GM19395 (cell line): Measurements from ENCODE around the gene UBR7.
"Not testable (repeated sequence)": the region's sequence is repeated elsewhere in the genome, so short reads cannot be mapped to it uniquely, and the experiment has no call there.

Source experiments
- ATAC-seq: cut with Tn5 transposase; IDR thresholded peaks from one replicate; pipeline ENCODE4 v1.9.1; 2021; ENCODE audit warnings: mild to moderate bottlenecking, moderate library complexity; ENCODE audit not compliant: unreplicated experiment

UBR7 gene

GRCh38 chr14:93195316-93195999 lies 11.6 kb upstream of the UBR7 start:
- no peak for ATAC-seq

- no peak for ATAC-seq
These were observed 8.0 kb upstream of the UBR7 start for GRCh38 chr14:93199031-93199430.

DNA sequence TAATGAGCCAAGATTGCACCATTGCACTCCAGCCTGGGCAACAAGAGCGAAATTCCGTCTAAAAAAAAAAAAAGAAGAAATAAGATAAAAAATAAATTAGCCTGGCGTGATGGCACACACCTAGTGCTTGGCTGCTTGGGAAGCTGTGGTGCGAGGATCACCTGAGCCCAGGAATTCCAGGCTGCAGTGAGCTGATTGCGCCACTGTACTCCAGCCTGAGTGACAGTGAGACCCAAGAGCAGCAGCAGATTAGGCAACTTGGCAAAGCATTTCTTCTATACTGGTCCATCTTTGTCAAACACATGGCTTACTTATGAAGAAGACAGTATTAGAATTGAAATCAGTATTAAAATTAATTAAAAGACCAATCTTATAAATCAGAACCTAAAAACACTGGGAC lies 6.5 kb upstream of the UBR7 start:
- ATAC-seq = no peak

- no peak for ATAC-seq
These were observed 5.8 kb upstream of the UBR7 start for GRCh38 chr14:93201155-93201704.

DNA sequence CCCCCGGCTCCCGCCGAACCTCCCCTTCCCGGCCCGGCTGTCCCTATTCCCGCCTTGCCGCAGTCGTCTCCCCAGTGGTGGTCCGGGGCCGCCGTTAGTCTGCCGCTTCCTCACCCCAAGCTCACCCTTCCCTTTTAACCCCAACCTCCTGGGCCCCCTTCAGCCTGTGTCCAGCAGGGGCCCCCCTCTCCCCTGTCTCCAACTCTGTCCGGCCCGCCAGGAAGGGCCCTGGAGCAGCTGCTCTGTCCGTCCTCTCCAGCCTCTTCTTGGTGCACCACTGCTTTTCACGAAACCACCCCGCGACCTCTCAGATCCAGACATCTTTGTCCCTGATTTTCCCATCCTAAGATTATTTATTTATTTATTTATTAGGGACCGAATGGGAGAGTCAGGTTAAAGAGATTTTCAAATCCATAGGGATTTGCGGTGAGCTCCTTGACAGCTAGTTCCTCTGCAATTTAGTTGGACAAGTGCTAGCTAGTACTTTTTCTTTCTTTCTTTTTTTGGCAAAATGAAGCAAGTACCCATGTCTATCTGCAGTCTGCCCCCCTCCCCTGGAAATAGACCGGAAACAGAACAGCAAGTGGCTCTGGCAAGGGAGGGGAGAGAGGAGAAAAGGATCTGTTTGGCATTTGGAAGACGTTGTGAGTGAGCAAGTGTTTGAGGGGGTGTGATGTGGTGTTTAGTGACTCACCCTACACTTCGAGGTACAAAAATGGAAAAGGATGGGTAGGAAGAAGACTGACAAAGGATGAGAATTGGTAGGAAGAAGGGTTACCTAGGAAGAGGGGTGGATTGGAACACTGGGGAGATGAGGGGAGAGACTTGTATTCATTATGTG lies 632 bp downstream of the UBR7 start:
- ATAC-seq = peak; percentile 59

- ATAC-seq = peak; percentile 76
These were observed 5.4 kb downstream of the UBR7 start for GRCh38 chr14:93212432-93212831.

GRCh38 chr14:93214598-93214997 lies 7.5 kb downstream of the UBR7 start:
- ATAC-seq = no peak

DNA sequence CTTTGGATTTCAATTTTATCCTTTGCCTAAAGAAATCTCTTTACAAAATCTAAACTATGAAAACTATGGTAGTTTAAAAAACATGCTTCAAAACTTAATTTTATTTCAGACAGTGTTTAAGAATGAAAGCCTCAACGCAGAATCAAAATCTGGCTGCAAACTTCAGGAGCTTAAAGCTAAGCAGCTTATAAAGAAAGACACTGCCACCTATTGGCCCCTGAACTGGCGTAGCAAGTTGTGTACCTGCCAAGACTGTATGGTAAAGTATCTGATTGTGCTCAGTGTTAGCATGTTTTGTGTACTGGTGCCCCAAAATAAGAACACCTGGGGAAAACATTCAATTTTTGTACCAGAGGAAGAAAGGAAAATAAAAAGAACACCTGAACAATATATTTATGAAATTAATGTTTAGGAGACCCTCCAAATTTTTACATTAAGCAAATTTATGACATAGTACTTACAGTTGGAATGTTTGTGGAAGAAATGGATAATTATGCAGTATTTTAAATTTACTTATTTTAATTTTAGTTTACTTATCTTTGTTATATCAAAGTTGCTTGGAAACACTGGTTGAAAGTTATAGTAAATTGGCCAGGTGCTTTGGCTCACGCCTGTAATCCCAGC lies 12.2 kb downstream of the UBR7 start:
- peak; percentile 65 for ATAC-seq

GRCh38 chr14:93220509-93220908 lies 13.5 kb downstream of the UBR7 start:
- ATAC-seq = no peak

DNA sequence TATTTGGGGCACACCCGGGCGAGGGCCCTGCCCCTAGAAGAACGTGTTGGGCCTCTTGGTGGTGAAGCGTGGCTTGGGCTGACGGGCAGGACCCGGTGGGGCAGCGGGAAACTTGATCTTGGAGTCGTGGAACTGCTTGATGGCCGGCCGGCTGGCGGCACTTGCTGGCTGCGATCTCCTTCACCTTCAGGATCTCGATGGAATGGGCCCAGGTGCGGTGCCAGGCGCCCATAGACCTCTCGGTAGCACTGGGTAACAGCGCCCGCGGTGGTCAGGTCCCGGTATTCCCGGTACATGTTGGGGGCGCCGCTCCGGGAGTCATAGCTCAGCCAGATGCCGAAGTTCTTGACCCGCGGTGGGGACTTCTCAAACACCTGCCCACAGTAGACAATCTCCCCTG lies 16.5 kb downstream of the UBR7 start:
- no peak for ATAC-seq

GRCh38 chr14:93228550-93228949 lies 21.5 kb downstream of the UBR7 start:
- ATAC-seq = no peak

GRCh38 chr14:93230539-93230938 lies 23.5 kb downstream of the UBR7 start:
- ATAC-seq = no peak

- ATAC-seq = no peak
These were observed 24.3 kb downstream of the UBR7 start for GRCh38 chr14:93231129-93231979.

DNA sequence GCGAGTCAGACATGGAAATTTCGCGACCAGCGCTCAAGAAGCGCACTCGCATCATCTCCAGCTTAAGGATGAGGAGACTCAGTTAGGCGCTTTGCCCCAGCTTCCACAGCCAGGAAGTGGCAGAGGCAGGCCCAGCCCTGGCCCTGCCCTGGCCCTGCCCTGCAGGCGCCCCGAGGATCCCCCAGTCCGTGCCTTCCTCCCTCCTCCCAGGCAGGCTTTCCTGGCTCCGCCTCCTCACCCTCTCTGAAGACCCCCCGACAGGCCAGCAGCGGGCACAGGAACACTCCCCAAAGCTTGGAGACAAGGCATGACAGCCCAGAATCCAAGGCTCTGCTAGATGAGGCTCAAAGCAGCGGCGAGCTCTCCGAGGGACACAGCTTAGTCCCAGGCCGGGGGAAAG lies 25.1 kb downstream of the UBR7 start:
- no peak for ATAC-seq

DNA sequence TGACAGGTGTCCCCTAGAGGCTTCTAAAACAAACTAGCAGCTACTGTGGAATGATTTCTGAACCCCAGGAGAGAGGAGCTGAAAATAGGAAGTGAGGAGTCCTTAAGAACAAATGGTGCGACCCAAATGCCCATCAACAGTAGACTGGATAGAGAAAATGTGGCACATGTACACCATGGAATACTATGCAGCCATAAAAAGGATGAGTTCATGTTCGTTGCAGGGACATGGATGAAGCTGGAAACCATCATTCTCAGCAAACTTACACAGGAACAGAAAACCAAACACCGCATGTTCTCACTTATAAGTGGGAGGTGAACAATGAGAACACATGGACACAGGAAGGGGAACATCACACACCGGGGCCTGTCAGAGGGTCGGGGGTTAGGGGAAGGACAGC lies 26.0 kb downstream of the UBR7 start:
- ATAC-seq = not testable (repeated sequence)

GRCh38 chr14:93234798-93235197 lies 27.7 kb downstream of the UBR7 start:
- ATAC-seq = no peak

DNA sequence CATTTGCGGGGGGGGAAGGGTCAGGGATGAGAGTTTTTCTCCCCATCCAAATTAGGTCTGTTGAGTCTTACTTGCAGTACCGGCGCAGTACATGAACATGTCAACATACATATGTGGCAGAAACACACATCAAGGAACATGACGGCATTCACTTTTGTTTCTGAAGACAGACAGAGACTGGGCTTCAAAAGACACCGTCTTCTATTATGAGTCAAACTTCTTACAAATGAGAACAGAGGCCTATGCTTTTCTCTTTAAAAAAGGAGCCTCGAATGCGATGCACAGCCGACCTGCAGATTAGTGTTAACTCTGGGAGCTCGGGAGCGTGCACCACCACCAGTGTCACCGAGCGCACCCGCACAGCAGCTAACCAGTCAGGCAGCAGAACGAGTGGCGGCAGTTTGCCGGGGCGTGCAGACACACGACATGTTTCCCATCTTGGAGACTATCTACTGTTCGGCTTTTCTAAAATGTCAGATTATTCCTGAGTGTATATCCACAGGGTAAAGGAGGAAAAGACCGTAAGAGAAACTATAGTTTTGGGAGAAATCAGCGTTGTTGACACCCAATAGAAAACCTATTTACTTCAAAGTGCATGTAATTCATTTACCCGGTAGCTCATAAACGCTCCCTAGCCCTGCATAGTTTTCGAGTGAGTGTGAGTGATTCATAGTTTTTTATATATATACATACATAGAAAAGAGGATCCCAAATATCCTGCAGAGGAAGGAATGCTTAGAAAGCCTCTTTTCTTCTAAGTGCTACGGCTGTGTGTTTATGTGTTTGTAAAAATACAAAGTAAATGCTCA lies 33.0 kb downstream of the UBR7 start:
- no peak for ATAC-seq

GRCh38 chr14:93240678-93241000 lies 33.6 kb downstream of the UBR7 start:
- no peak for ATAC-seq

DNA sequence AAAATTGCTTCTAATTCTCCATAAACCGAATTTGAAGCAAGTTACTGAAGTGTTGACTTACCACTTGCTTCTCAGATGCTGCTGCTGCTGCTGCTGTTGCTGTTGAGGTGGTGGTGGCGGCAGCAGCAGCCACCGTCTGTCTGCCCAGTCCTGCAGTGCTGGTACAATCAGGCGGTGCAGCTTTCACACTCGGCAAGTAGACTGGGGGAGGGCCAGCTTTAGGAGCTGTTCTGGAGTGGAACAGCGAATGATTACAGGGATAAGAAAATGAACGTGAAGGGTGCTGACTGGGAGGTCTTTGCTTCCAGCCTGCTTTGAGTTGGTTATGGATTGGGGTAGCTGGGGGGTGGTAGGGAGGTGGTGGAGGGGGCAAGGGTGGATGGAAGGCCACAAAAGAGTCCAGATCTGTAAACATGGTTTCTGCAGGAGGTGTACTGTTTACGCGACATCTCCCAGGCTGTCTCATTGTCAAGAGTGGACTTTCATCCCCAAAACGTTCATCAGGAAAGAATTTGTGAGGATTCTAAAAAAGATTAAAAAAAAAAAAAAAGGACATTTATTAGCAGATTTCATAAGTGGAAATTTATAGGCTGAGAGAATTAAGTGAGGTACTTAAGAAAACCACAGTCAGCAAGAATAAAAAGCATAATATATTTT lies 38.8 kb downstream of the UBR7 start:
- ATAC-seq = no peak

DNA sequence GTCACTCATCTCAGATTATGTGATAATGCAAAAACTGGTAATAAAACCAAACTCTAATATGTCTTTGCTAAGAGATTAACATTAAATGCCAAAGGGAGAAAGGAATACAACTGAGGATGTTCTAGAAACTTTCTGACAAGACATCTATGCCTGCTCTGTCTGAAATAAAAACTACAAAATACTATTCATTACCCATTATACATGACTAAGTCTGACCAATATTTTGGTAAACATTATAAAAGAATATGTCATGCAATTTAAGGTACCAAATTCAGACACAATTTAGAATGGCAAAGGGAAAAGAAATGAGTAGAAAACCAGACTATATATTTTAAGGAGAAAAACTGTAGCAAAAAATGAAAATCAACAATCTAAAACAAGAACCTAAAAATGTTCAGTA lies 39.5 kb downstream of the UBR7 start:
- ATAC-seq = no peak
